Gastrocnemius medialis (tissue), 4 donors: ENCODE data around the gene NXN.

Source experiments
- CTCF ChIP-seq, 5 experiments: fragments of 450-650 bp in 3 of 5; fragments of 200-600 bp in 2 of 5; sonication (generic) in 2 of 5; IDR thresholded peaks in 4 of 5; conservative IDR thresholded peaks in 1 of 5; 1 replicate in 4 of 5; 2 replicates in 1 of 5; pipeline ENCODE4 v1.5.1; 2016 to 2019; ENCODE audit warnings: antibody characterized with exemption in 5 of 5, mild to moderate bottlenecking in 3 of 5, moderate library complexity in 3 of 5
- POLR2A ChIP-seq, 2 donors: fragments of 450-650 bp; IDR thresholded peaks; one replicate each; pipeline ENCODE4 v1.6.1; 2017; ENCODE audit warnings: antibody characterized with exemption in 2 of 2, mild to moderate bottlenecking in 2 of 2, moderate library complexity in 2 of 2

- TF ChIP-seq CTCF (IDR thresholded peaks at IDR 0.05 in 4 of 5, conservative IDR thresholded peaks at IDR 0.05 in 1 of 5) = no peak
- peak in 1 of 2 donors; percentile 30 for TF ChIP-seq POLR2A (IDR thresholded peaks at IDR 0.05)
Measured at GRCh38 chr17:957856-958421, 21.6 kb downstream of the NXN start.
